ENCODE measurements around the gene FOXJ3.

- TF ChIP-seq CTCF (IDR thresholded peaks at IDR 0.05): no peak
- no peak for TF ChIP-seq POLR2A (IDR thresholded peaks at IDR 0.05)
- no peak for TF ChIP-seq POLR2AphosphoS5 (IDR thresholded peaks at IDR 0.05)
Measured at GRCh38 chr1:42145389-42145716, 189.7 kb downstream of the FOXJ3 start.
